Activated T-helper 17 cell treated with anti-CD3 and anti-CD28 coated beads, Interleukin-2, amount 50 U/mL, for 72 hours (primary cell): ENCODE data around the gene AHDC1. TPM values are rescaled to one million over a fixed set of nuclear protein-coding genes. Genes with fewer than 3 reads are reported as not detected.
"Not testable (repeated sequence)": the region's sequence is repeated elsewhere in the genome, so short reads cannot be mapped to it uniquely, and the experiment has no call there.

ENCODE experiments used
- ATAC-seq: fragments of 150-1000 bp; cut with Tn5 transposase; replicated peaks from 2 replicates; pipeline ENCODE4 v1.10.0; 2021; ENCODE audit warnings: mild to moderate bottlenecking, moderate library complexity
- H3K27ac Mint-ChIP-seq: one replicate; pipeline ENCODE4 v1.8.0; 2022; ENCODE audit warnings: mixed read lengths
- H3K27me3 Mint-ChIP-seq: one replicate; pipeline ENCODE4 v1.8.0; 2022; ENCODE audit warnings: mixed read lengths
- H3K36me3 Mint-ChIP-seq: one replicate; pipeline ENCODE4 v1.8.0; 2022; ENCODE audit warnings: low read depth, mild to moderate bottlenecking, mixed read lengths
- H3K4me1 Mint-ChIP-seq: one replicate; pipeline ENCODE4 v1.8.0; 2022; ENCODE audit warnings: mixed read lengths
- H3K4me3 Mint-ChIP-seq: one replicate; pipeline ENCODE4 v1.8.0; 2022; ENCODE audit warnings: mild to moderate bottlenecking, mixed read lengths
- H3K9me3 Mint-ChIP-seq: one replicate; pipeline ENCODE4 v1.8.0; 2022; ENCODE audit warnings: mixed read lengths
- total RNA-seq, 2 donors: library from RNA; stranded (reverse); gene quantifications; one replicate each; pipeline ENCODE4 v1.2.3, GENCODE V29; 2022

Gene AHDC1
- total RNA-seq, 2 donors from 2014 or later: 13.3 to 22.3 TPM

GRCh38 chr1:27547220-27548116, 56.5 kb downstream of the AHDC1 start:
- Mint-ChIP-seq H3K4me3 (no peak overlapping the region), H3K9me3 (no peaks in the 10 kb centered on the region), H3K4me1 (peaks cover 11% of the 10 kb centered on the region), H3K27ac (peak overlapping the region; percentile 41), H3K36me3 (peaks cover 6% of the 10 kb centered on the region), H3K27me3 (no peaks in the 10 kb centered on the region)
- ATAC-seq: no peak

DNA sequence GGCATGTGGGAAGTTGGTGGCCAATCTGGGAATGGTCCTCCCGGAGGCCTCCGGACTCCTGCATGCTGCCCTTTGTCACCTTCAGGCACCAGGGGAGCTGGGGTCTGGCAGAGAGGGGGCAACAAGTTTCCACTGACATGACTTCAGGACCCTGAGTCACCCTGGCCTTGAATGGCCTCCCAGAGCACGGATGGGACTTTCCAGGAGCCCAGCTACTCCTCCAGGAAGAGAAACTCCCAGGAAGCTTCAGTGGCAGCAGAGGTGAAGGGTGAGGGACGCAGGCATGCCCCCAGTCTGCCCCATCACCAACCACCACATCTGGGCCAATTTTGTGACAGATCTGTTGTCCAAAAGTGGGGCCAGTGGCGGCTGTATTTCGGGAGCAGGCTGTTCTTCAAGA, 58.1 kb downstream of the AHDC1 start:
- H3K36me3 Mint-ChIP-seq: no peaks in the 10 kb centered on the region
- H3K27ac Mint-ChIP-seq: no peak overlapping the region
- H3K9me3 Mint-ChIP-seq: no peaks in the 10 kb centered on the region
- no peaks in the 10 kb centered on the region for H3K27me3 Mint-ChIP-seq
- peaks cover 13% of the 10 kb centered on the region for H3K4me1 Mint-ChIP-seq
- H3K4me3 Mint-ChIP-seq: no peak overlapping the region
- no peak for ATAC-seq

GRCh38 chr1:27545271-27545670, 58.7 kb downstream of the AHDC1 start:
- Mint-ChIP-seq H3K36me3 (peaks cover 3% of the 10 kb centered on the region), H3K9me3 (no peaks in the 10 kb centered on the region), H3K4me1 (peaks cover 17% of the 10 kb centered on the region), H3K27ac (peak overlapping the region; percentile 66), H3K4me3 (no peak overlapping the region), H3K27me3 (no peaks in the 10 kb centered on the region)
- ATAC-seq: no peak

DNA sequence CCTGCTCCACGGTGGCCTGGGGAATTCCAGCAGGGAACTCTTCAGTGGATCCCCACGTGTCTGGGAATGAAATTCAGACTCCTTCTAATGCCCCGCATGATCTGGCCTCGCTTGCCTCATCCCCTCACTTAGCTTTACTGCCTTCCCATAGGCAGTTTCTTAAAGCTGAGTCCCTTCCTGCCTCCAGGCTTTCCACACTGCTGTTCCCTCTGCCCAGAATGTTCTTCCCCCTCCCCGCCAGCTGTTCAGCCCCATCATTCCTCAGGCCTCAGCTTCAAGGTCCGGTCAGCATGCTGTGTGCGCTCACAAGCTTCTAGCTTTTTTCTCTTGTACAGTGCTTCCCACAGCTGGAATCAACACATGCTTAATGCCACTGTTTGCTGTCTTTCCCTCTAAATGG, 59.1 kb downstream of the AHDC1 start:
- peak overlapping the region; percentile 66 for H3K27ac Mint-ChIP-seq
- H3K27me3 Mint-ChIP-seq: no peaks in the 10 kb centered on the region
- peaks cover 21% of the 10 kb centered on the region for H3K4me1 Mint-ChIP-seq
- no peak for ATAC-seq
- H3K4me3 Mint-ChIP-seq: no peak overlapping the region
- H3K36me3 Mint-ChIP-seq: peaks cover 6% of the 10 kb centered on the region
- H3K9me3 Mint-ChIP-seq: no peaks in the 10 kb centered on the region

DNA sequence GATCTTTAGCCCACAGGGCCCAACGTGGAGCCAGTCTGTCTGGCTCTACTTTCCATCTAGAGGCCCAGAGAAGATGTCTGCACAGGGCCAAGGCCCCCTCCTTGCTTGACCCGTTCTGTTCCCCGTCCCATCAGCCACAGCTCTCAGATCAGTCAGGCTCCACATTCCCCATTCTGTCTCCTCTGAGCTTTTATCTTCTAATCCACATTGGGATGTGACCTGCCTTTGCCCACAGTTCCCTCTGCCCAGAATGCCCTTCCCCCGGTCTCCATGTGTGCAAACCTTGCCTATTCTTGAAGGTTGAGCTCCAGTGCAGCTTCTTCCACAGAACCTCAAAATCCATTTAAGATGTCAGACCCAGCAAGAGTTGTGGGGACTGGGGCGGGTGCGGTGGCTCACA, 60.7 kb downstream of the AHDC1 start:
- H3K4me3 Mint-ChIP-seq: peak overlapping the region; percentile 64
- peak overlapping the region; percentile 86 for H3K27ac Mint-ChIP-seq
- H3K36me3 Mint-ChIP-seq: peaks cover 6% of the 10 kb centered on the region
- H3K27me3 Mint-ChIP-seq: no peaks in the 10 kb centered on the region
- ATAC-seq: no peak
- H3K9me3 Mint-ChIP-seq: no peaks in the 10 kb centered on the region
- peaks cover 23% of the 10 kb centered on the region for H3K4me1 Mint-ChIP-seq

GRCh38 chr1:27542463-27543273, 61.3 kb downstream of the AHDC1 start:
- H3K27me3 Mint-ChIP-seq: no peaks in the 10 kb centered on the region
- H3K36me3 Mint-ChIP-seq: peaks cover 6% of the 10 kb centered on the region
- H3K9me3 Mint-ChIP-seq: no peaks in the 10 kb centered on the region
- peaks cover 23% of the 10 kb centered on the region for H3K4me1 Mint-ChIP-seq
- ATAC-seq: peak; percentile 96
- H3K27ac Mint-ChIP-seq: peak overlapping the region; percentile 86
- peak overlapping the region; percentile 64 for H3K4me3 Mint-ChIP-seq

DNA sequence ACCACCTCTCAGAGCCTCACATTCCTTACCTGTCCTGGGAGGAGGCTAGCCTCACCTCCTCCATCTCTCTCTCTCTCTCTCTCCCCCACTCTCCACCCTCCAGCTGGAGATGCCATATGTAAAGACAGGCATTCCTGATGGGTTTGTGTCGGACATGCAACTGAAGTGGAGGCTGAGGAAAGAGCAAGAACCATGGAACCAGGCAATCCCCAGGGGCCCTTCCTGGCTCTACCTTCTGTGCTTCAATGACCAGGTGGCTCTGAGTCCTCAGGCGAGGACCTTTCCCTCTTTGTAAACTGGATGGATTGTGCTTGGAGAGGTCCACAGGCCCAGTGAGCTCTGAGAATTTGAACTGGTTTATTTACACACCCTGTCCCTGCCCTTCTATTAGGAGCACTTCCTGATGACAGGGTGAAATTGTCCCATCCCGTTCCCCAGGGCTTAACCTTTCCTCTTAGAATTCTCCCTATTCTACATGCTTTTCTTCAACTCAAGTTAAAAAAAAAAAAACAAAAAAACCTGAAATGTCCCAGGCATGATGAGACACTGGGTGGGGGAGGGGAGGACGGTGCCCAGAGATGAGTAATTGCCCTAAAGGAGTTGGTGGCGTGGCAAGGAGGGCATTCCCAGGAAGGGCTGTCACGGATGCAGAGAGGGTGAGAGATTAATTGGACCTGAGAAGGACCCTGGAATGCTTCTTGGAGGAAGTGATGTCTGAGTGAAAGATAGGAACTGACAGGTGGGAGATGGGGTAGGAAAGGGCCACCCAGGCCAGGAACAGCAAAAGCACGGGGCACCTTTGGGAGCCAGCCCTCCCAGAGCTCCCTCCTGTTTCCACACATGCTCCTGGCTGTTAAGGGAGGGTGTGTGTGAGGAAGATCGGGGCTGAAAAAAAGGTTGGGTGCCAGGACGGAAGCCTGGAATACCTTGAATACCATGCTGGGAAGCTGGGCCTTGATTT, 63.8 kb downstream of the AHDC1 start:
- Mint-ChIP-seq H3K4me1 (peaks cover 23% of the 10 kb centered on the region), H3K27me3 (no peaks in the 10 kb centered on the region), H3K4me3 (peak overlapping the region; percentile 24), H3K27ac (peak overlapping the region; percentile 66), H3K36me3 (peaks cover 6% of the 10 kb centered on the region), H3K9me3 (no peaks in the 10 kb centered on the region)
- no peak for ATAC-seq

DNA sequence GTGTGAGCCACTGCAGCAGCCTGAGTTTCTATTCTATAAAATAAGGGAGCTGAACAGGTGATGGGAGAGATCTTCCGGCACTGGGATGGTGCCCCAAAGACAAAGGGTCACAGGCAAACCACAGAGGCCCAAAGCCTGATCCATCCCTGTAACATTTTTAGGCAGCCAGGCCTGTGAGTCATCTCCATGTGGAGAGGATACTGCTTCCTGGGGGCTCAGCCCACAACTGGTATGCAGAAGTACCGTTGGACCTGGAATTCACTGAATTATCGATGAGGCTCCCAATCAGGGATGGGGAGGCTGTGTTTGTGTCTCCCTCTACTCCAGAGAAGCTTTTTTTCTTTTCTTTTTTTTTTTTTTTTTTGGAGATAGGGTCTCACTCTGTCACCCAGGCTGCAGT, 65.2 kb downstream of the AHDC1 start:
- Mint-ChIP-seq H3K36me3 (peaks cover 14% of the 10 kb centered on the region), H3K27me3 (no peaks in the 10 kb centered on the region), H3K9me3 (no peaks in the 10 kb centered on the region), H3K4me3 (no peak overlapping the region), H3K4me1 (peaks cover 16% of the 10 kb centered on the region), H3K27ac (no peak overlapping the region)
- ATAC-seq: no peak

DNA sequence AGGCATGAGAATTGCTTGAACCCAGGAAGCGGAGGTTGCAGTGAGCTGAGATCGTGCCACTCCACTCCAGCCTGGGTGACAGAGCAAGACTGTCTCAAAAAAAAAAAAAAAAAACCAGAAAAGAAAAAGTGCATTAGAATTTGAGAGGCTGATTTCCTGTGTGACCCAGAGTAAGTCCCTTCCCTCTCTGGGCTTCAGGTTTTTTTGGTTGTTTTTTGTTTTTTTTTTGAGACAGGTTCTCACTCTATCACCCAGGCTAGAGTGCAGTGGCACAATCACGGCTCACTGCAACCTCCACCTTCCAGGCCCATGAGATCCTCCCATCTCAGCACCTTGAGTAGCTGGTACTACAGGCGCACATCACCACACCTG, 65.7 kb downstream of the AHDC1 start:
- Mint-ChIP-seq H3K36me3 (peaks cover 19% of the 10 kb centered on the region), H3K4me1 (peaks cover 17% of the 10 kb centered on the region)
- H3K4me3 Mint-ChIP-seq, H3K27me3 Mint-ChIP-seq, H3K9me3 Mint-ChIP-seq, H3K27ac Mint-ChIP-seq, ATAC-seq: not testable (repeated sequence)

DNA sequence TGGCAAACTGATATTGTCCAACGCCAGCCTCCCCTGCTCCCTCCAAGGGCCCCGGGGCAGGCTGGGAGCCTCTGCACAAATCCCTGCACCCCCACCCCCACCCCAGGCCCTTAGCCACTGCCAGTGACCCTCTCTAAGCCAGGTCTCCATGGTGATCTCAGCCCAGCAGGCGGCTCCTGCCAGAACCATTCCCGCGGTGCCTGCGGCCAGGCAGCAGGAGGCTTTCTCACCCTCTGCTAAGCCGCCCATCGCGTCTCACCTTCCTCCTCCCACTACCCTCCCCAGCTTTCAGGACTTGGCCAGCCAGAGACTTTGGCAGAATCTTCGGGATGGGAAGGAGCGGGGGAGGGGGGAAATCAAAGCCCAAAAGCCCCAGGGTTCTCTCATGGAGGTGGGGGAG, 67.2 kb downstream of the AHDC1 start:
- H3K4me1 Mint-ChIP-seq: peaks cover 27% of the 10 kb centered on the region
- no peak overlapping the region for H3K27ac Mint-ChIP-seq
- H3K9me3 Mint-ChIP-seq: no peaks in the 10 kb centered on the region
- H3K36me3 Mint-ChIP-seq: peaks cover 26% of the 10 kb centered on the region
- no peak for ATAC-seq
- no peak overlapping the region for H3K4me3 Mint-ChIP-seq
- H3K27me3 Mint-ChIP-seq: no peaks in the 10 kb centered on the region

DNA sequence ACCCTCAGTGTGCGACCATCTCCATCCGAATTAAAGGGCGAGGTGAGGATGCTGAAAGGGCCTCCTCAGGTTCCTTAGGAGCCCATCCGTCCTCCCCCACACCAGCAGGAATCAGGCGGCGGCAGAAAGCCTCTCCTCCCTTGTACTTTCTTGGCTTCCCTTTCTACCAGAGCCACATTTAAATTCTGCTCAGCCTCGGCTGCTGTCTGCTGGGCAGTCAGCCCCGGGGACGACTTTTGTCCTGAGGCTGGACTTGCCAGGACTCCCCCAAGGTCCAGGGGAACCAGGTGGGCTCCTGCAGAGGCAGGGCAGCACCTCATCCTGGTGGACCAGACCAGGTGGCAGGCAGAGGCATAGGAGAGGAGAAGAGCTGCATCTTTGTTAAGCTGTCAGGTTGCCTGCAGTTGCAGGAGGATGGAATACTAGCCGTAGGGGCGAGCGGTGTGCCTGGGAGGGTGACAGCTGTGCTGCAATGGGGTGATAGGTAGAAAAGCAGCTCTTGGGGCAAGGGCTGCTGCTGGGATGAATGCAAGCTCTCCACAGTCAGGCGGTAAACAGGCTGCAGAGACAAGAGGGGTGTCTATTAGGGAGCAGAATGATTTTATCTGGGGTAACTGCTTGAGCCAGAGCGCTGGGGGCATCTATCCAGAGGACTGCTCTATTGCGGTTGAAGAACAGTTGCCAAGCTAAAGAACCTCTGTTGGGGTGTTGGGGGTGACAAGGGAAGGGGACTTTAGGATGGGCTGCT, 67.8 kb downstream of the AHDC1 start:
- H3K9me3 Mint-ChIP-seq: no peaks in the 10 kb centered on the region
- H3K36me3 Mint-ChIP-seq: peaks cover 28% of the 10 kb centered on the region
- peaks cover 28% of the 10 kb centered on the region for H3K4me1 Mint-ChIP-seq
- peak overlapping the region; percentile 40 for H3K27ac Mint-ChIP-seq
- no peaks in the 10 kb centered on the region for H3K27me3 Mint-ChIP-seq
- H3K4me3 Mint-ChIP-seq: no peak overlapping the region
- no peak for ATAC-seq

DNA sequence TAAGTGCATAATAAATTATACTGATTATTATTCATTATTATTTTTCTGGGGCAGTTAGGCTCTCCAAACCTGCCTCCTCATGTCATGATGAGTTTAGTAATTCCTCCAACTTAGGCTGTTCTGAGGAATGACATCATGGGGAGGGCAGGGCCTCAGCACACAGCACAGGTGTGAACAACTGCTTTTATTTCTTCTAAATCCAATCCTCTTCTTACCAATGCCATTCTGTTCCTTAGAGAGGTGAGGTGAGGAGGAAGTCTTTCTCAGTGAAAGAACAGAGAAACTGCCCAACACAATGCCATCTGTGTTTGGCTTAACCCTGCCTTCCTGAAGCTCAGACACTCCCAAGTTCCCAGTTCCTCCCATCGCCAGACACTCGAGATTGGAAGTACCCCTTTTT, 68.6 kb downstream of the AHDC1 start:
- Mint-ChIP-seq H3K4me1 (peaks cover 25% of the 10 kb centered on the region), H3K4me3 (no peak overlapping the region), H3K27me3 (no peaks in the 10 kb centered on the region), H3K36me3 (peaks cover 26% of the 10 kb centered on the region), H3K27ac (peak overlapping the region; percentile 40), H3K9me3 (no peaks in the 10 kb centered on the region)
- no peak for ATAC-seq

- Mint-ChIP-seq H3K36me3 (peaks cover 34% of the 10 kb centered on the region), H3K9me3 (no peaks in the 10 kb centered on the region), H3K4me1 (peaks cover 32% of the 10 kb centered on the region), H3K4me3 (peak overlapping the region; percentile 1), H3K27ac (peak overlapping the region; percentile 83), H3K27me3 (no peaks in the 10 kb centered on the region)
- peak; percentile 7 for ATAC-seq
Measured at GRCh38 chr1:27531959-27532685, 71.8 kb downstream of the AHDC1 start.
